ENCODE results near the gene DXO. TPM values are rescaled to one million over a fixed set of nuclear protein-coding genes. Genes with fewer than 3 reads are reported as not detected.
"Not testable (repeated sequence)": the region's sequence is repeated elsewhere in the genome, so short reads cannot be mapped to it uniquely, and the experiment has no call there.

DXO gene
- total RNA-seq: 10 to 100 TPM; 16.2 to 46.1 (median 34.3) TPM

DNA sequence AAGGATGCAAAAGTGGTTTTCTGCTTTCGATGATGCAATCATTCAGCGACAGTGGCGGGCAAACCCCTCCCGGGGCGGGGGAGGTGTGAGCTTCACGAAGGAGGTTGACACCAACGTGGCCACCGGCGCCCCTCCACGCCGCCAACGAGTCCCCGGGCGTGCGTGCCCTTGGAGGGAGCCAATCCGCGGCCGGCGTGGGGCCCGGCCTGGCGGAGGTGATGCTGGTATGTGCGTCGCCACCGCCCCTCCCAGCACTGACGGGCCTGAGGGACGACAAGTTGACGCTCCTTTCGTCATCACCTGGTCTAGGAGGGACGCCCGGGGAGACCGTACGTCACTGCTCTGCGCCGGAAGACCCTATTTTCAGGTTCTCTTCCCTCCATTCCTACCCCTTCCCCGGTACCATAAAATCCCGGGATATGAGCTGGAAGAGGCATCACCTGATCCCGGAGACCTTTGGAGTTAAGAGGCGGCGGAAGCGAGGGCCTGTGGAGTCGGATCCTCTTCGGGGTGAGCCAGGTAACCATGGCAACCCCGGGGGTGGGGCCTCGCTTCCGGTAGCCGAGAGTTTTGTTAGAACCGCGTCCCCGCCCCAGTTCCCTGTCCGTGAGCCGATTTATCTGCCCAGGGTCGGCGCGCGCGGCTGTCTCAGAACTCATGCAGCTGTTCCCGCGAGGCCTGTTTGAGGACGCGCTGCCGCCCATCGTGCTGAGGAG is at the start of gene DXO:
Gene DXO (minus strand): TSS at position 146 of the 716 bp plus-strand sequence. CDS start 463 bp downstream, outside the sequence.
- Histone ChIP-seq H3K27me3 (no peaks in the 10 kb centered on the region), H3K27ac (peak within 1 kb of the TSS; percentile 95 to 100 (median 98)), H3K4me3 (peak within 1 kb of the TSS; percentile 66 to 93 (median 73)), H3K36me3 (peaks cover 0 to 52% (median 8%) of the 10 kb centered on the region in 3 donors), H3K9me3 (no peaks in the 10 kb centered on the region), H3K4me1 (peaks cover 0 to 36% (median 17%) of the 10 kb centered on the region in 4 donors)
- 0 to 1% methylated on average over 42 to 62 of the region's 62 CpGs for WGBS, 2 donors
- peak; percentile 90 to 95 for DNase-seq (ENCODE audit: low spot score in 2 of 2)
- TF ChIP-seq EP300 (IDR thresholded peaks at IDR 0.05): peak; percentile 94 to 96
- TF ChIP-seq, protein P1, sequence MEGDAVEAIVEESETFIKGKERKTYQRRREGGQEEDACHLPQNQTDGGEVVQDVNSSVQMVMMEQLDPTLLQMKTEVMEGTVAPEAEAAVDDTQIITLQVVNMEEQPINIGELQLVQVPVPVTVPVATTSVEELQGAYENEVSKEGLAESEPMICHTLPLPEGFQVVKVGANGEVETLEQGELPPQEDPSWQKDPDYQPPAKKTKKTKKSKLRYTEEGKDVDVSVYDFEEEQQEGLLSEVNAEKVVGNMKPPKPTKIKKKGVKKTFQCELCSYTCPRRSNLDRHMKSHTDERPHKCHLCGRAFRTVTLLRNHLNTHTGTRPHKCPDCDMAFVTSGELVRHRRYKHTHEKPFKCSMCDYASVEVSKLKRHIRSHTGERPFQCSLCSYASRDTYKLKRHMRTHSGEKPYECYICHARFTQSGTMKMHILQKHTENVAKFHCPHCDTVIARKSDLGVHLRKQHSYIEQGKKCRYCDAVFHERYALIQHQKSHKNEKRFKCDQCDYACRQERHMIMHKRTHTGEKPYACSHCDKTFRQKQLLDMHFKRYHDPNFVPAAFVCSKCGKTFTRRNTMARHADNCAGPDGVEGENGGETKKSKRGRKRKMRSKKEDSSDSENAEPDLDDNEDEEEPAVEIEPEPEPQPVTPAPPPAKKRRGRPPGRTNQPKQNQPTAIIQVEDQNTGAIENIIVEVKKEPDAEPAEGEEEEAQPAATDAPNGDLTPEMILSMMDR (IDR thresholded peaks at IDR 0.05): peak in 1 of 5 experiments; percentile 42
- peak; percentile 35 to 65 for TF ChIP-seq POLR2A (IDR thresholded peaks at IDR 0.05)

DNA sequence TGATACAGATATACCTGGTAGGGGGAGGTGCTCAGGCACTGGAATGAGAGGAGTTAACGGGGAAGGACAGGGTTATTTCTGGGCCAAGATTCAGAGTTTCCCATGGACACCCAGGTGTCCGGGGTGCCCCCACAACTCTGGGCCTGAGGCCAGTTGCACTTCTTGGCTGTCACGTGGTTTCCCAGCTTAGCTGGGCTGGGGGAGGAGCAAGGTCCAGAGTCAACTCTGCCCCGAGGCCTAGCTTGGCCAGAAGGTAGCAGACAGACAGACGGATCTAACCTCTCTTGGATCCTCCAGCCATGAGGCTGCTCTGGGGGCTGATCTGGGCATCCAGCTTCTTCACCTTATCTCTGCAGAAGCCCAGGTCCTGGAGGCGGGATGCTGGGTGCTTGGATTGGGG is 42.6 kb upstream of the DXO start, which contains the start of gene C4B:
Gene C4B (plus strand): TSS at position 249 of the 400 bp plus-strand sequence. CDS start 51 bp downstream, at position 300.
- H3K4me1 ChIP-seq; H3K4me3 ChIP-seq; H3K9me3 ChIP-seq; DNase-seq (ENCODE audit: low spot score in 2 of 2); H3K27me3 ChIP-seq; H3K36me3 ChIP-seq; H3K27ac ChIP-seq: not testable (repeated sequence)
- WGBS, 2 donors: no CpG with 5 or more reads among the region's 6 CpGs

DNA sequence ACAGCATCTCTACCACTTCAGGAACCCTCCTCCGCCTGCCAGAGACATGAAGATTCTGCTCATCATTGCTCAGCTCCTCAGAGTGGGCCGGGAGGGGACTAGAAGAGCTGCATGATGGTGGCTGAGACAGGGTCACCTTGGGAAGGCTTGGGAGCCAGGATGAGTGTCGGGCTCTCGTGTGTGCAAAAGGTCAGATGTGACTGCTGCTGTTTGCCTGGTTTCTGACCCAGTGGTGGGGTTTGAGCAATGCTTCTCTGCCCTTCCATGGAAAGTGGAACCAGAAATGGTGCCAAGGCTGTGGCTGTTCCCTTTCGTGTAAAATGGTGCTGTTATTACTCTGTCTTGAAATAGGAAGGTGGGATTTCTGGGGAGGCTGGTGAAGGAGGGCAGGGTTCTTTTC is 41.8 kb upstream of the DXO start:
- WGBS, 2 donors: no CpG with 5 or more reads among the region's 5 CpGs
- not testable (repeated sequence) for H3K4me3 ChIP-seq; H3K4me1 ChIP-seq; H3K27me3 ChIP-seq; H3K9me3 ChIP-seq; H3K36me3 ChIP-seq; DNase-seq (ENCODE audit: low spot score in 2 of 2); H3K27ac ChIP-seq

DNA sequence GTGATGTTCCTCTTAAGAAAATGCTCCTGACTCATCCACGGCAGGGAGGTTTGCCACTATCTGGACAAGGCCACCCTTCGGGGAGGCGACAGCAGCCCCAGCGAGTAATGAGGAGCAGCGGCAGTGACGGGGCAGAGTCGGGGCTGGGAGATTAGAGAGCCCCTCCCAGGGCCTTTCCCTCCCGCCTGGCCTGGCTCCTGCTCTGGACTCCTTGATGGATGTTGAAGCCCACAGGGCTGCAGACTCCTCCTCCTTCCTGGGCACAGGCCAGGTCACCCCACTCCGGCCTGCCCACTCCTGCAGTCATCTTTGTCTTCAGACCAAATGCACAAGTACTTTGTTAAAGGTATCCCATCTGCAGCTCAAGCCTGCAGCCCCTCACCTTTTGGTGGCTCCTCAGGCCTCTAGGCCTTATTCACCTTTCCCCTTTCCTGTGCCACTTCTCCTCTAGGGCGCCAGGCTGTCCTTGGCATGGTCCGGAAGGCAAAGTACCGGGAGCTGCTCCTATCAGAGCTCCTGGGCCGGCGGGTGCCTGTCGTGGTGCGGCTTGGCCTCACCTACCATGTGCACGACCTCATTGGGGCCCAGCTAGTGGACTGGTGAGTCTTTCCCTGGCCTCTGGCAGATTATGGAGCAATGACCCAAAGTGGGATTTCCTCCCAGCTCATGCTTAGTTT is 41.1 kb upstream of the DXO start:
- peak overlapping the region in 1 of 4 donors; percentile 24 for H3K27ac ChIP-seq
- H3K9me3 ChIP-seq, H3K4me3 ChIP-seq, H3K36me3 ChIP-seq, H3K4me1 ChIP-seq, H3K27me3 ChIP-seq: not testable (repeated sequence)
- 64 to 78% methylated on average over 7 to 14 of the region's 17 CpGs for WGBS, 2 donors
- DNase-seq (ENCODE audit: low spot score in 2 of 2): peak in 1 of 2 donors; percentile 8

DNA sequence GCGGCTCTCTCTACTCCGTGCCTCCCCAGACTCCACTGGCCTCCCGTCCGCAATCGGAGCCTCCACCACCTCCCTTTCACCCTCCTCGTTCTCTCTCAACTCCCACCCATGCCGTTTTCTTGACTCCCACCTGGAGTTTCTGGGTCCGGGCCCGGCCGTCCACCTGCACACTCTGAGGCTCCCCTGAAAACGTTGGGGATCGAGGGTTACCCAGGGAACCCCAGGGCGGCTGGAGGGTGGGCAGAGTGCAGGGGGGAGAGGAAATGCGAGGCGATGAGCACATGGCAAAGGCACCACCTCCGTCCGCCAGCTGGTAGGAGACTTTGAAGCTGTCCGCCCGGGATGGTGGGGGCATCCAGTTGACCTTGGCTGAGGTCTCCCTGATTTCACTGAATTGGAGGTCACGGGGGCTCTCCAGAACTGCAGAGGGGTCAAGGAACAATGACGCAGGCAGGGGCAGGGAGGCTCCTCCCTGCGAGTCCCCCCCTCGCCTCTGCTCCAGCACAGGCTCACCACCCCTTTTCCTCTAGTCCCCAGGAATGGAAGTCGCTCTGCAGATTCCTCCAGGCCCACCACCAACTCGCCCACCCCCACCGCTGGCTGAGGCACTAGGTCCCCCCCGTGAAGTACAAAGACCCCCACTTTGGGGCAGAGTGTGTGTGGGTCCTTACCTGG is 39.1 kb upstream of the DXO start:
- H3K36me3 ChIP-seq; H3K4me3 ChIP-seq; H3K27me3 ChIP-seq; H3K27ac ChIP-seq; H3K9me3 ChIP-seq; H3K4me1 ChIP-seq; DNase-seq (ENCODE audit: low spot score in 2 of 2): not testable (repeated sequence)
- WGBS, 2 donors: 67 to 75% methylated on average over 9 to 18 of the region's 27 CpGs

DNA sequence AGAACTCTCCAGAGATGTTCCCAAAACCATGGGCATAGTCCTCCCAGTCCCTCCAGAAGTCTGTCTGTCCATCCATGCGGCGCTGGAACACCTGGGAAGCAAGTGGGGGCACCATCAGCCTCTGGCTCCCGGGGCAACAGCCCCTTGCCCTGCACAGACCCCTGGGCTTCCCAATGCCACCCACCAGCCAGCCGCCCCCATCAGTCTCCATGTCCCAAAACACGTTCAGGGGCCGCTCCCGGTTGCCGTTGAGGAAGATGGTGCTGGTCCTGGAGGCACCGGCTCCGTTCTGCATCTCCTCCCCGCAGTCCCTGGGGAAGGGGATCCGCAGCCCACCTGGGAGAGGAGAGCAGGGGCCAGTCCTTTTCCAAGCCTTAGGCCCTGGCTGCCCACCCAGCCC is 37.6 kb upstream of the DXO start:
- not testable (repeated sequence) for H3K4me3 ChIP-seq; H3K27ac ChIP-seq; H3K9me3 ChIP-seq; H3K36me3 ChIP-seq; DNase-seq (ENCODE audit: low spot score in 2 of 2); H3K4me1 ChIP-seq; H3K27me3 ChIP-seq
- WGBS, 2 donors: 67% methylated on average over 4 of the region's 12 CpGs; no CpG with 5 or more reads in 1 of the 2 donors

DNA sequence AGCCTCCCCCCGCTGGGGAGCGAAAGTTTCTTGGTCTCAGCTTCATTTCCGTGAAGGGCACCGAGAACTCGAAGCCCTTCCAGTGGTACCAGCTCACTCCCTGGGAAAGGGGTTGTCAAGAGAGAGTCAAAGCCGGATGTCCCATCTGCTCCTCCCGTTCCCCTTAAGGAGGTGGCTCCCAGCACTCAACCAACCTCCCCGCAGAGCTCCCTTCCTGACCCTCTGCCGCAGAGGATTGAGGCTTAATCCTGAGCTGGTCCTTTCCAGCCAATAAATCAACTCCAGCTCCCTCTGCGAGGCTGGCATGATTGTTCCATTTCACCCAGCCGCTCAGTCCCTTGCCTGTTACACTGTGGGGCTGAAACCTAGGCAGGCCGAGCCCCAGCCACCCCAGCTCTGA is 36.7 kb upstream of the DXO start:
- DNase-seq (ENCODE audit: low spot score in 2 of 2); H3K9me3 ChIP-seq; H3K27ac ChIP-seq; H3K4me3 ChIP-seq; H3K27me3 ChIP-seq; H3K4me1 ChIP-seq; H3K36me3 ChIP-seq: not testable (repeated sequence)
- 60% methylated on average over 2 of the region's 12 CpGs; no CpG with 5 or more reads in 1 of the 2 donors for WGBS, 2 donors

DNA sequence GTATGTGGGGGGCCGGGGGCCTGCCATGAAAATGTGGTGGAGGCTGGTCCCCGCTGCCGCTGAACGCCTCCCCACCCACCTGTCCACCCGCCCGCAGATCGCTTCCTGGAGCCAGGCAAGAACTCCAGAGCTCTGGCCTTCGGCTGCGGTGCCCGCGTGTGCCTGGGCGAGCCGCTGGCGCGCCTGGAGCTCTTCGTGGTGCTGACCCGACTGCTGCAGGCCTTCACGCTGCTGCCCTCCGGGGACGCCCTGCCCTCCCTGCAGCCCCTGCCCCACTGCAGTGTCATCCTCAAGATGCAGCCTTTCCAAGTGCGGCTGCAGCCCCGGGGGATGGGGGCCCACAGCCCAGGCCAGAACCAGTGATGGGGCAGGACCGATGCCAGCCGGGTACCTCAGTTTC is 36.1 kb upstream of the DXO start:
- H3K4me3 ChIP-seq; H3K27ac ChIP-seq; H3K27me3 ChIP-seq; H3K36me3 ChIP-seq; DNase-seq (ENCODE audit: low spot score in 2 of 2); H3K4me1 ChIP-seq; H3K9me3 ChIP-seq: not testable (repeated sequence)
- WGBS, 2 donors: no CpG with 5 or more reads among the region's 24 CpGs

DNA sequence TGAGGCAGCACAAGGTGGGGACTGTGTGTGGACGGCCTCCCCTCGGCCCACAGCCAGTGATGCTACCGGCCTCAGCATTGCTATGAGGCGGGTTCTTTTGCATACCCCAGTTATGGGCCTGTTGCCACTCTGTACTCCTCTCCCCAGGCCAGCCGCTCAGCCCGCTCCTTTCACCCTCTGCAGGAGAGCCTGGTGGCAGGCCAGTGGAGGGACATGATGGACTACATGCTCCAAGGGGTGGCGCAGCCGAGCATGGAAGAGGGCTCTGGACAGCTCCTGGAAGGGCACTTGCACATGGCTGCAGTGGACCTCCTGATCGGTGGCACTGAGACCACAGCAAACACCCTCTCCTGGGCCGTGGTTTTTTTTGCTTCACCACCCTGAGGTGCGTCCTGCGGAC is 35.1 kb upstream of the DXO start:
- not testable (repeated sequence) for H3K4me1 ChIP-seq; H3K9me3 ChIP-seq; H3K4me3 ChIP-seq; H3K27ac ChIP-seq; H3K36me3 ChIP-seq; H3K27me3 ChIP-seq; DNase-seq (ENCODE audit: low spot score in 2 of 2)
- 62 to 79% methylated on average over 6 to 9 of the region's 12 CpGs for WGBS, 2 donors

DNA sequence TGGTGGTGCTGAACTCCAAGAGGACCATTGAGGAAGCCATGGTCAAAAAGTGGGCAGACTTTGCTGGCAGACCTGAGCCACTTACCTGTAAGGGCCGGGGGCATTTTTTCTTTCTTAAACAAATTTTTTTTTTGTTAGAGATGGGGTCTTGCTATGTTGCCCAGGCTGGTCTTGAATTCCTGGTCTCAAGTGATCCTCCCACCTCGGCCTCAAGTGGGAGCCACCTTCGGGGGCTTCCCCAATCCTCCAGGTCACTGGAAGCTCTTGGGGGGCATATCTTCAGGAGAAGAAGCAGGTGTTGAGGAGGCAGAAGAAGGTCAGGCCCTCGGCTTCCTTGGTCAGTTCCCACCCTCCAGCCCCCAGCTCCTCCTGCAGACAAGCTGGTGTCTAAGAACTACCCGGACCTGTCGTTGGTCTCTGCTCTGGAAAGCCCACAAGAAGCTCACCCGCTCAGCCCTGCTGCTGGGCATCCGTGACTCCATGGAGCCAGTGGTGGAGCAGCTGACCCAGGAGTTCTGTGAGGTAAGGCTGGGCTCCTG is 34.1 kb upstream of the DXO start:
- H3K4me3 ChIP-seq; H3K36me3 ChIP-seq; H3K4me1 ChIP-seq; DNase-seq (ENCODE audit: low spot score in 2 of 2); H3K27ac ChIP-seq; H3K9me3 ChIP-seq; H3K27me3 ChIP-seq: not testable (repeated sequence)
- 61 to 82% methylated on average over 3 to 7 of the region's 8 CpGs for WGBS, 2 donors

DNA sequence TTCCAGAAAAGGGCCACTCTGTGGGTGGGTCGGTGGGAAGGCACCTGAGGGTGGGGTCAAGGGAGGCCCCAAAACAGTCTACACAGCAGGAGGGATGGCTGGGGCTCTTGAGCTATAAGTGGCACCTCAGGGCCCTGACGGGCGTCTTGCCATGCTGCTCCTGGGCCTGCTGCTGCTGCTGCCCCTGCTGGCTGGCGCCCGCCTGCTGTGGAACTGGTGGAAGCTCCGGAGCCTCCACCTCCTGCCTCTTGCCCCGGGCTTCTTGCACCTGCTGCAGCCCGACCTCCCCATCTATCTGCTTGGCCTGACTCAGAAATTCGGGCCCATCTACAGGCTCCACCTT is 33.6 kb upstream of the DXO start:
- 77% methylated on average over 3 of the region's 9 CpGs; no CpG with 5 or more reads in 1 of the 2 donors for WGBS, 2 donors
- H3K27ac ChIP-seq; H3K4me3 ChIP-seq; H3K4me1 ChIP-seq; H3K36me3 ChIP-seq; H3K27me3 ChIP-seq; DNase-seq (ENCODE audit: low spot score in 2 of 2); H3K9me3 ChIP-seq: not testable (repeated sequence)

Data from tibial nerve (tissue), 4 donors.